ENCODE results near the gene KCNAB1. TPM values are rescaled to one million over a fixed set of nuclear protein-coding genes. Genes with fewer than 3 reads are reported as not detected.
"Not testable (repeated sequence)": the region's sequence is repeated elsewhere in the genome, so short reads cannot be mapped to it uniquely, and the experiment has no call there.

The KCNAB1 gene
- total RNA-seq, 4 donors from 2014 or later = 1.6 to 2.9 (median 2.3) TPM

DNA sequence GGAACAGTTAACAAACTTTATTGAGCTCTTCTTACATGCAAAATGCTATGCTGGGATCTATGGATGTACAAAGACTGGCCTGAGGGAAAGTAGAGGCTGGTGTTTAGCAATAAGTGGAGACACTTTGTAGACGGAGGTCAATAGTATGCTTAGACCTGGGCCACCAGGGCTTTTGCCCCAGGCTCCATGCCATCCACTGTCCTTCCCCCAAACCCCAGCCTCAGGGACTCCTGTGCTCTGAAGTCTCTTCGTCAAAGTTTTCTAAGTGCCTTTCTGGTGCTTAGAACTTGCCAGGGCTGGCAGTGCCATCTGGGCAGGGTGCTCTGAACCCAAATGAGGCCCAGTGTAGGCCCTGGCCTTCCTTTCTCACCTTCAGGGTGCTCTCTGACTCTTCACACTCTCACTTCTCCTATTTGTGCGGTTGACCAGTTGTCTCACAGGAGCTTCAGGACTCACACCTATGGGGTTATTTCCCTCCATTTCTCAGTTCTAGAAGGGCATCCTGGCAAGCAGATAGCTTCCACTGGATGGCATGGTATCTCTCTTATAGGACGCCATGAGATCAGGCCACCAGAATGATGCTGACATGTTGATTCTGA, 21.8 kb upstream of the KCNAB1 start:
- no peak for DNase-seq (ENCODE audit: low spot score in 2 of 2)
- intact Hi-C loops (cut with DNase I; ENCODE audit: low total_unique reads) = no loop called here
- TF ChIP-seq POLR2A (IDR thresholded peaks at IDR 0.05) = no peak
- TF ChIP-seq, protein P1, sequence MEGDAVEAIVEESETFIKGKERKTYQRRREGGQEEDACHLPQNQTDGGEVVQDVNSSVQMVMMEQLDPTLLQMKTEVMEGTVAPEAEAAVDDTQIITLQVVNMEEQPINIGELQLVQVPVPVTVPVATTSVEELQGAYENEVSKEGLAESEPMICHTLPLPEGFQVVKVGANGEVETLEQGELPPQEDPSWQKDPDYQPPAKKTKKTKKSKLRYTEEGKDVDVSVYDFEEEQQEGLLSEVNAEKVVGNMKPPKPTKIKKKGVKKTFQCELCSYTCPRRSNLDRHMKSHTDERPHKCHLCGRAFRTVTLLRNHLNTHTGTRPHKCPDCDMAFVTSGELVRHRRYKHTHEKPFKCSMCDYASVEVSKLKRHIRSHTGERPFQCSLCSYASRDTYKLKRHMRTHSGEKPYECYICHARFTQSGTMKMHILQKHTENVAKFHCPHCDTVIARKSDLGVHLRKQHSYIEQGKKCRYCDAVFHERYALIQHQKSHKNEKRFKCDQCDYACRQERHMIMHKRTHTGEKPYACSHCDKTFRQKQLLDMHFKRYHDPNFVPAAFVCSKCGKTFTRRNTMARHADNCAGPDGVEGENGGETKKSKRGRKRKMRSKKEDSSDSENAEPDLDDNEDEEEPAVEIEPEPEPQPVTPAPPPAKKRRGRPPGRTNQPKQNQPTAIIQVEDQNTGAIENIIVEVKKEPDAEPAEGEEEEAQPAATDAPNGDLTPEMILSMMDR (IDR thresholded peaks at IDR 0.05) = no peak
- WGBS, 2 donors = 85 to 88% methylated on average over 4 of the region's 4 CpGs
- no peak overlapping the region for H3K4me3 ChIP-seq (ENCODE audit: low read depth, poor library complexity, severe bottlenecking)

DNA sequence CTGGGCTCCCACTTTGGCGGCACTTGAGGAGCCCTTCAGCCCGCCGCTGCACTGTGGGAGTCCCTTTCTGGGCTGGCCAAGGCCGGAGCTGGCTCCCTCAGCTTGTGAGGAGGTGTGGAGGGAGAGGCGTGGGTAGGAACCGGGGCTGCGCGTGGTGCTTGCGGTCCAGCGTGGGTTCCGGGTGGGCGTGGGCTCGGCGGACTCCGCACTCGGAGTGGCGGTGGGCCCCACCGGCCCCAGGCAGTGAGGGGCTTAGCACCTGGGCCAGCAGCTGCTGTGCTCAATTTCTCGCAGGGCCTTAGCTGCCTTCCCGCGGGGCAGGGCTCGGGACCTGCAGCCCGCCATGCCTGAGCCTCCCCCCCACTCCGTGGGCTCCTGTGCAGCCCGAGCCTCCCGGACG, 21.0 kb upstream of the KCNAB1 start:
- WGBS, 2 donors = 95 to 100% methylated on average over 23 to 26 of the region's 27 CpGs
- DNase-seq (ENCODE audit: low spot score in 2 of 2); intact Hi-C loops (cut with DNase I; ENCODE audit: low total_unique reads); H3K4me3 ChIP-seq (ENCODE audit: low read depth, poor library complexity, severe bottlenecking): not testable (repeated sequence)

DNA sequence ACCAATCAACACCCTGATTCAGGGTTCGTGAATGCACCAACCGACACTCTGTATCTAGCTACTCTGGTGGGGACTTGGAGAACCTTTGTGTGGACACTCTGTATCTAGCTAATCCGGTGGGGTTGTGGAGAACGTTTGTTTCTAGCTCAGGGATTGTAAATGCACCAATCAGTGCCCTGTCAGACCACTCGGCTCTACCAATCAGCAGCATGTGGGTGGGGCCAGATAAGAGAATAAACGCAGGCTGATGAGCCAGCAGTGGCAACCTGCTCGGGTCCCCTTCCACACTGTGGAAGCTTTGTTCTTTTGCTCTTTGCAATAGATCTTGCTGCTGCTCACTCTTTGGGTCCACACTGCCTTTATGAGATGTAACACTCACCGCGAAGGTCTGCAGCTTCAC, 20.4 kb upstream of the KCNAB1 start:
- intact Hi-C loops (cut with DNase I; ENCODE audit: low total_unique reads); DNase-seq (ENCODE audit: low spot score in 2 of 2); H3K4me3 ChIP-seq (ENCODE audit: low read depth, poor library complexity, severe bottlenecking): not testable (repeated sequence)
- WGBS, 2 donors = 94 to 97% methylated on average over 9 of the region's 9 CpGs

DNA sequence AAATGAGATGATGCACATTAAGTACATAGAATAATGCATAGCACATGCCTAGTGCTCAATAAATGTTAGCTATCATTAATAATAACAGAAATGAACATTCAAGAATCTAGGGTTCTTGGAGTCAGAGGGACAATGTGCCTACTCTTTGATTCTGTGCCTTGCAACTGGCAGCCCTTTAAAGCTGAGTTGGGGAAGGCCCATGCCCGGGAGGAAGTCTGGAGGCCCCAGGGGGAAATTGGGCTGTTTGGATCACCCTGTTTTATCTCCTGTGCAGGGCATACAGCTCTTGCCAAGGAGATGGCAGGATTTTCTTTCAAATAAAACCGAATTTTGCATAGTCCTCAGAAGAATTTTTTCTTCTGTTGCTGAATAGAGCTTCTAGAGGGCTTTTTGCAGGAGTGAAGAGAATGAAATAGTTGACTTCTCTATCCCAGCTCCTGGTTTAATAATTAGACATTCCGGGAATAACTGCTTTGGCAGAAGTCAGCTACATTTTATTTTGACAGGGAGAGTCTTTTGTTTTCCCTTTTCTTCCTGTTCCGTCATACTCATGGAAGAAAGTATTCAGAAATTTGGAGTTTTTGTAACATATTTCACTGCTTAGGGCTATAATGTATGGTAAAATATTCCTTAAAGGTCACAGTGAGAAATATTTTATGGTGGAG, 18.0 kb upstream of the KCNAB1 start:
- no peak overlapping the region for H3K4me3 ChIP-seq (ENCODE audit: low read depth, poor library complexity, severe bottlenecking)
- no peak for DNase-seq (ENCODE audit: low spot score in 2 of 2)
- WGBS, 2 donors = 13% methylated on average over 4 of the region's 4 CpGs
- intact Hi-C loops (cut with DNase I; ENCODE audit: low total_unique reads) = no loop called here
- TF ChIP-seq, protein P1 (IDR thresholded peaks at IDR 0.05) = no peak
- TF ChIP-seq POLR2A (IDR thresholded peaks at IDR 0.05) = no peak

DNA sequence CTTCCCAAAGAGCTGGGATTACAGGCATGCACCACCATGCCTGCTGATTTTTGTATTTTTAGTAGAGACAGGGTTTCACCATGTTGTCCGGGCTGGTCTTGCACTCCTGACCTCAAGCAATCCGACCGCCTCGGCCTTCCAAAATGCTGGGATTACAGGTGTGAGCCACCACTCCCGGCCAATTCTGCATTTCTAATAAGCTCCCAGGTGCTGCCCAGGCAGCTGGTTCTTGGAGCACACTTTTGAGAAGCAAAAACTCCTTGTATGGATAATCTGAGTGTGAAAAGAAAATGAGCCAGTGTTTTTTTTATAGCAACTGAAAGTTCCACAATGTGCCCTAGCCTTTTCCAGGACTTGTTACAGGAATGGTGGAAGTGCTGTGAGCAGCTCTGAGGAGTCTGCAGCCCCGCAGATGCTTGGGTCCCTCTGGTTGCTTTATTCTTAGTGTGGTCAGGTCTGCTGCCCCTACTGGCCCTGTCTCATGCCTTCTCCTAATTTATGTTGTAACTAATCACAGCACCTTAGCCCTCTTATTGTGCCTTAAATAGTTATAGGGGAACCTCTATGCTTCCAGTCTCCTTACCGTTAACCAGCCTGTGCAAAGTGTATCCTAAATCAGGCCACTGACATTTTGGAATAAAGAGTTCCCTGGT, 13.5 kb upstream of the KCNAB1 start:
- TF ChIP-seq, protein P1 (IDR thresholded peaks at IDR 0.05) = no peak
- no peak for TF ChIP-seq POLR2A (IDR thresholded peaks at IDR 0.05)

DNA sequence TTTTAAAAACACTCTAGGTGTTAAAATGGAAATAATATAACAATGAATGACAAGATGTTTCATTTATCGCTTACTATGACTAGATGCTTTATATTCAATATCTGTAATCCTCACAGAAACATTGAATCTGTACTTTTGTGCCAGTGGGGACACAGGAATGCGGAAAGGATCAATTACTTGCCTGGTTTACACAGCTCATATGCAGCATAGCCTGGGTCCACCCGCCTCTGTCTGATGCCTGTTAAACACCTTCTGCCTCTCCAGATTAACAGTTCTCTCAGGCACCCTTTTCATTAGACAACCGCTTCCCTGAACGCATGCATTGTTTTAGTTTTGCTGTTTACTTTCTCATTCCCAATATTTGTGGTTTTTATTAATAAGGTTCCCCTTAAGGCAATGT, 12.9 kb upstream of the KCNAB1 start:
- no peak for TF ChIP-seq POLR2A (IDR thresholded peaks at IDR 0.05)
- WGBS, 2 donors = 78 to 84% methylated on average over 5 of the region's 5 CpGs
- no peak for DNase-seq (ENCODE audit: low spot score in 2 of 2)
- intact Hi-C loops (cut with DNase I; ENCODE audit: low total_unique reads) = no loop called here
- H3K4me3 ChIP-seq (ENCODE audit: low read depth, poor library complexity, severe bottlenecking) = no peak overlapping the region

More for the DNA sequence above, 13.5 kb upstream of the KCNAB1 start:
- no peak for DNase-seq (ENCODE audit: low spot score in 2 of 2)
- intact Hi-C loops (cut with DNase I; ENCODE audit: low total_unique reads) = no loop called here
- 92 to 93% methylated on average over 7 of the region's 7 CpGs for WGBS, 2 donors
- no peak overlapping the region for H3K4me3 ChIP-seq (ENCODE audit: low read depth, poor library complexity, severe bottlenecking)

DNA sequence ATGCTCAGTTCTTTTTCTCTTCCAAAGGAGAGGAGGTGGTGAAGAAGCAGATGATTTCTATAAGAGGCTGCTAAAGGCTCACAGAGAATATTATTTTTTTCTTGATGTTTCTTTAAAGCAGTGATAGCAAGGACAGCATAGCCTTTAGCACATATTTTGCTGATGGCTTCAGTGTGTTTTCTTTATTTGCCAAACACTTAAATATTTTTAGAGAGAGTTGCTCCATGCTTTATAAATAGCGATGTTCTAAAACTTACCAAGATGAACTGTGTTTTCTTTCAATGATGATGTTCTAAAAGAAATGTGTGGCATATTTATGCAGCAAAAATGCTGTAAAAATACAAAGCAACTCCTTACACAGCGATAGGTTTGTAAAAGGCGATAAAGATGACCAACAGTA, 11.8 kb upstream of the KCNAB1 start:
- WGBS, 2 donors = 60 to 68% methylated on average over 3 of the region's 3 CpGs
- H3K4me3 ChIP-seq (ENCODE audit: low read depth, poor library complexity, severe bottlenecking) = no peak overlapping the region
- TF ChIP-seq, protein P1 (IDR thresholded peaks at IDR 0.05) = no peak
- TF ChIP-seq POLR2A (IDR thresholded peaks at IDR 0.05) = no peak
- intact Hi-C loops (cut with DNase I; ENCODE audit: low total_unique reads) = no loop called here
- no peak for DNase-seq (ENCODE audit: low spot score in 2 of 2)

Measured in lower leg skin (tissue), 4 donors.